MM.1S (cell line): ENCODE data around the gene VPS9D1.

ENCODE experiments used
- CTCF ChIP-seq: fragments of 300-600 bp; sonication (generic); IDR thresholded peaks from 2 replicates; pipeline ENCODE4 v1.5.1; 2016; ENCODE audit warnings: antibody characterized with exemption, low read length, mixed read lengths
- EZH2 ChIP-seq: fragments of 300-600 bp; sonication (generic); optimal IDR thresholded peaks from 2 replicates; pipeline ENCODE3; 2017; ENCODE audit warnings: low read depth, mild to moderate bottlenecking, antibody characterized with exemption, low read length, mixed read lengths

- TF ChIP-seq CTCF (no peak), EZH2 (no peak)
Observed at GRCh38 chr16:89741342-89742014, 20.8 kb upstream of the VPS9D1 start.
